IMR-90 (cell line): ENCODE data around the gene STKLD1. TPM values are rescaled to one million over a fixed set of nuclear protein-coding genes. Genes with fewer than 3 reads are reported as not detected.

Experiments used
- ATAC-seq: fragments of 200-7000 bp; cut with Tn5 transposase; 2 replicates; pipeline ENCODE4 v1.9.1; 2020; ENCODE audit warnings: low read depth, mild to moderate bottlenecking, moderate library complexity
- BruUV-seq: library from RNA; stranded (reverse); fragments of 400-500 nt; replicated peaks from 2 replicates; lab custom pipeline; 2021; lab: Mats Ljungman, UMichigan
- CTCF ChIA-PET: fragments of 300-600 bp; formaldehyde crosslinking; extraction: SDS; loops from one replicate; lab custom pipeline; 2021; ENCODE audit warnings: antibody characterized with exemption; lab: Yijun Ruan, JAX
- POLR2A ChIA-PET: fragments of 300-600 bp; sonication (Branson Sonifier 250); formaldehyde crosslinking; loops from one replicate; lab custom pipeline; 2022; ENCODE audit warnings: antibody characterized with exemption; ENCODE audit not compliant: unreplicated experiment; lab: Charles Lee
- DNase-seq: peaks from one replicate; pipeline ENCODE4 v3.0.0; 2013
- H2AFZ ChIP-seq: replicated peaks from 2 replicates; pipeline ENCODE3; 2013; ENCODE audit warnings: low read length, mild to moderate bottlenecking; ENCODE audit not compliant: poor library complexity
- H2AK5ac ChIP-seq: 2 replicates; pipeline ENCODE4 v1.6.1; 2013; ENCODE audit warnings: low read depth, low read length, inconsistent platforms
- H2AK9ac ChIP-seq: replicated peaks from 2 replicates; pipeline ENCODE3; 2013; ENCODE audit warnings: mild to moderate bottlenecking, low read depth, low read length, moderate library complexity; ENCODE audit not compliant: poor library complexity
- H2BK120ac ChIP-seq: 2 replicates; pipeline ENCODE4 v1.6.1; 2013; ENCODE audit warnings: low read depth, low read length, inconsistent platforms
- H2BK15ac ChIP-seq: 3 replicates; pipeline ENCODE4 v1.6.1; 2013; ENCODE audit warnings: low read depth, low read length, inconsistent platforms
- H2BK20ac ChIP-seq: 2 replicates; pipeline ENCODE4 v1.6.1; 2013; ENCODE audit warnings: low read depth, mild to moderate bottlenecking, inconsistent platforms, low read length, moderate library complexity
- H2BK5ac ChIP-seq: 2 replicates; pipeline ENCODE4 v1.6.1; 2013; ENCODE audit warnings: mild to moderate bottlenecking, low read depth, low read length, inconsistent platforms; ENCODE audit not compliant: poor library complexity, severe bottlenecking
- H3K14ac ChIP-seq: replicated peaks from 2 replicates; pipeline ENCODE4 v1.6.1; 2013; ENCODE audit warnings: low read depth, low read length, inconsistent platforms
- H3K18ac ChIP-seq: 2 replicates; pipeline ENCODE4 v1.6.1; 2013; ENCODE audit warnings: low read depth, low read length, control low read depth
- H3K23ac ChIP-seq: 2 replicates; pipeline ENCODE4 v1.6.1; 2013; ENCODE audit warnings: low read depth, low read length, inconsistent platforms
- H3K27ac ChIP-seq: 2 replicates; pipeline ENCODE4 v1.5.1; 2013; ENCODE audit warnings: mild to moderate bottlenecking, control low read depth, low read length; ENCODE audit not compliant: insufficient read depth
- H3K27me3 ChIP-seq: 2 replicates; pipeline ENCODE4 v1.6.1; 2013; ENCODE audit warnings: low read length; ENCODE audit not compliant: control insufficient read depth, insufficient read depth
- H3K36me3 ChIP-seq: 2 replicates; pipeline ENCODE4 v1.6.1; 2013; ENCODE audit warnings: low read length, mixed read lengths; ENCODE audit not compliant: control insufficient read depth, insufficient read depth
- H3K4ac ChIP-seq: 2 replicates; pipeline ENCODE4 v1.6.1; 2013; ENCODE audit warnings: low read depth, low read length, inconsistent platforms
- H3K4me1 ChIP-seq: 2 replicates; pipeline ENCODE4 v1.6.1; 2013; ENCODE audit warnings: low read length, mixed read lengths; ENCODE audit not compliant: control insufficient read depth, insufficient read depth
- H3K4me2 ChIP-seq: 2 replicates; pipeline ENCODE4 v1.6.1; 2013; ENCODE audit warnings: low read depth, mild to moderate bottlenecking, control low read depth, low read length, moderate library complexity
- H3K4me3 ChIP-seq: 2 replicates; pipeline ENCODE4 v1.5.1; 2013; ENCODE audit warnings: low read depth, mild to moderate bottlenecking, control low read depth, low read length, moderate library complexity; ENCODE audit not compliant: insufficient read depth
- H3K56ac ChIP-seq: 2 replicates; pipeline ENCODE4 v1.6.1; 2013; ENCODE audit warnings: low read length, inconsistent platforms; ENCODE audit not compliant: insufficient read depth; ENCODE audit errors: extremely low read depth
- H3K79me1 ChIP-seq, 2 experiments: 2 replicates each; pipeline ENCODE4 v1.6.1; 2013; ENCODE audit warnings: low read length in 2 of 2, inconsistent platforms in 1 of 2, low read depth in 1 of 2
- H3K9ac ChIP-seq: 2 replicates; pipeline ENCODE4 v1.6.1; 2013; ENCODE audit warnings: low read depth, low read length, control low read depth
- H3K9me1 ChIP-seq: 2 replicates; pipeline ENCODE4 v1.6.1; 2013; ENCODE audit warnings: low read length, inconsistent platforms; ENCODE audit not compliant: insufficient read depth
- H3K9me3 ChIP-seq: 2 replicates; pipeline ENCODE4 v1.6.1; 2013; ENCODE audit warnings: low read length; ENCODE audit not compliant: control insufficient read depth, insufficient read depth
- H4K20me1 ChIP-seq: 2 replicates; pipeline ENCODE4 v1.6.1; 2013; ENCODE audit warnings: low read length, inconsistent platforms; ENCODE audit not compliant: insufficient read depth
- H4K5ac ChIP-seq: 2 replicates; pipeline ENCODE4 v1.6.1; 2013; ENCODE audit warnings: mild to moderate bottlenecking, low read depth, low read length, control low read depth
- H4K8ac ChIP-seq, 2 experiments: 2 replicates each; pipeline ENCODE4 v1.6.1; 2013; ENCODE audit warnings: low read depth in 2 of 2, low read length in 2 of 2, control low read depth in 1 of 2, inconsistent platforms in 1 of 2
- H4K91ac ChIP-seq: 2 replicates; pipeline ENCODE4 v1.6.1; 2013; ENCODE audit warnings: low read depth, low read length, inconsistent platforms; ENCODE audit not compliant: insufficient read depth
- BHLHE40 ChIP-seq: fragments of 150-350 bp; IDR thresholded peaks from 2 replicates; pipeline ENCODE4 v1.6.1; 2016; ENCODE audit warnings: mild to moderate bottlenecking, low read depth, low read length
- CHD1 ChIP-seq: IDR thresholded peaks from 2 replicates; pipeline ENCODE4 v1.6.1; 2012; ENCODE audit warnings: low read depth, low read length, improper control_type of control experiment
- CTCF ChIP-seq: conservative IDR thresholded peaks from 2 replicates; pipeline ENCODE4 v1.5.1; 2012; ENCODE audit warnings: mild to moderate bottlenecking, low read depth, low read length, improper control_type of control experiment
- FOS ChIP-seq: fragments of 150-350 bp; IDR thresholded peaks from 2 replicates; pipeline ENCODE4 v1.6.1; 2016; ENCODE audit warnings: low read depth, low read length
- MAZ ChIP-seq: IDR thresholded peaks from 2 replicates; pipeline ENCODE4 v1.6.1; 2012; ENCODE audit warnings: low read depth, mild to moderate bottlenecking, low read length, improper control_type of control experiment, moderate library complexity, borderline replicate concordance
- MXI1 ChIP-seq: IDR thresholded peaks from 2 replicates; pipeline ENCODE4 v1.6.1; 2012; ENCODE audit warnings: low read depth, mild to moderate bottlenecking, low read length, moderate library complexity, borderline replicate concordance
- NFE2L2 ChIP-seq: fragments of 150-350 bp; IDR thresholded peaks from 2 replicates; pipeline ENCODE4 v1.6.1; 2016; ENCODE audit warnings: low read depth, mild to moderate bottlenecking, low read length
- RAD21 ChIP-seq: IDR thresholded peaks from 2 replicates; pipeline ENCODE4 v1.6.1; 2012; ENCODE audit warnings: low read length, improper control_type of control experiment
- SMC3 ChIP-seq: fragments of 150-350 bp; IDR thresholded peaks from 2 replicates; pipeline ENCODE4 v1.6.1; 2016; ENCODE audit warnings: low read depth, mild to moderate bottlenecking, antibody characterized with exemption, low read length, moderate library complexity
- WGBS, 2 experiments: methylation state at CpG; one replicate each; pipeline versions ENCODE4 v1.1.5 to v1.1.7; 2013; ENCODE audit warnings: missing lambda C conversion rate in 2 of 2; ENCODE audit not compliant: insufficient read length in 1 of 2; ENCODE audit errors: extremely low coverage in 2 of 2; 5-methylcytosine and 5-hydroxymethylcytosine counted together
- dilution Hi-C: fragments of 300-500 bp; cut with HindIII; formaldehyde crosslinking; loops from one replicate; pipeline ENCODE4 v1.14.3; 2018; ENCODE audit warnings: low sequenced_read_pairs; ENCODE audit not compliant: unreplicated experiment
- in situ Hi-C: fragments of 300-500 bp; cut with MboI; formaldehyde crosslinking; loops from 3 replicates; pipeline ENCODE4 v1.14.3; 2019; ENCODE audit warnings: low sequenced_read_pairs, inconsistent platforms, mixed read lengths
- intact Hi-C: fragments of 100-400 bp; cut with micrococcal nuclease; formaldehyde crosslinking; loops from 2 replicates; pipeline ENCODE4 v1.10.0; 2022
- polyA plus RNA-seq, 3 experiments: library from polyadenylated mRNA; depleted of rRNA; stranded (reverse); fragments of >200 nt; gene quantifications; 2 replicates each; pipeline ENCODE4 v1.2.3, GENCODE V29; 2012; ENCODE audit warnings: low replicate concordance in 1 of 3
- total RNA-seq: library from RNA; depleted of rRNA; stranded (reverse); fragments of >200 nt; gene quantifications from 2 replicates; pipeline ENCODE4 v1.2.3, GENCODE V29; 2012
- TF ChIP-seq, protein P1 (sequence below): fragments of 150-350 bp; IDR thresholded peaks from 2 replicates; pipeline ENCODE4 v1.6.1; 2017; ENCODE audit warnings: mild to moderate bottlenecking, antibody characterized with exemption, low read length, low read depth
- TF ChIP-seq, protein P2 (sequence below): fragments of 150-350 bp; IDR thresholded peaks from 2 replicates; pipeline ENCODE4 v1.6.1; 2016; ENCODE audit warnings: low read depth, mild to moderate bottlenecking, low read length, moderate library complexity, borderline replicate concordance

The STKLD1 gene
- total and polyA plus RNA-seq, 2 of the 4 experiments (the other 2 are of a cell fraction): 0.54 to 0.65 TPM

GRCh38 chr9:133377721-133378216, 1.6 kb downstream of the STKLD1 start:
- CTCF ChIA-PET: no interaction called here

More at GRCh38 chr9:133377721-133378216, 1.6 kb downstream of the STKLD1 start:
- POLR2A ChIA-PET: no interaction called here
- Histone ChIP-seq H3K4me3 (no peak overlapping the region), H3K36me3 (peaks cover 5% of the 10 kb centered on the region), H2AFZ (no peak overlapping the region), H3K27me3 (no peaks in the 10 kb centered on the region), H2BK20ac (no peak overlapping the region), H3K4me2 (no peak overlapping the region), H4K5ac (no peak overlapping the region), H3K4me1 (peaks cover under 1% of the 10 kb centered on the region), H4K8ac (no peak overlapping the region), H3K23ac (no peak overlapping the region), H3K4ac (no peak overlapping the region), H2AK9ac (no peak overlapping the region), H3K27ac (no peak overlapping the region), H4K20me1 (peaks cover 25% of the 10 kb centered on the region), H3K14ac (no peak overlapping the region), H3K18ac (no peak overlapping the region), H3K9me3 (no peaks in the 10 kb centered on the region), H2BK120ac (no peak overlapping the region), H2AK5ac (no peak overlapping the region), H3K56ac (no peak overlapping the region), H2BK15ac (no peak overlapping the region), H4K91ac (no peak overlapping the region), H3K9ac (no peak overlapping the region), H3K79me1 (peaks cover 0 to 9% of the 10 kb centered on the region in 2 experiments; a peak in 2 of 4 replicates), H2BK5ac (no peak overlapping the region), H3K9me1 (no peaks in the 10 kb centered on the region; the same call in 1 of the 2 replicates)
- 67% methylated on average over 3 of the region's 6 CpGs; no CpG with 5 or more reads in 1 of the 2 experiments for WGBS, 2 experiments
- no TSS peak for BruUV-seq
- peak; percentile 17 for DNase-seq
- intact Hi-C loops: no loop called here
- TF ChIP-seq MXI1 (no peak), RAD21 (no peak), BHLHE40 (no peak), CHD1 (no peak), SMC3 (no peak), FOS (no peak), CTCF (no peak), NFE2L2 (no peak), MAZ (no peak)
- TF ChIP-seq, protein P1, sequence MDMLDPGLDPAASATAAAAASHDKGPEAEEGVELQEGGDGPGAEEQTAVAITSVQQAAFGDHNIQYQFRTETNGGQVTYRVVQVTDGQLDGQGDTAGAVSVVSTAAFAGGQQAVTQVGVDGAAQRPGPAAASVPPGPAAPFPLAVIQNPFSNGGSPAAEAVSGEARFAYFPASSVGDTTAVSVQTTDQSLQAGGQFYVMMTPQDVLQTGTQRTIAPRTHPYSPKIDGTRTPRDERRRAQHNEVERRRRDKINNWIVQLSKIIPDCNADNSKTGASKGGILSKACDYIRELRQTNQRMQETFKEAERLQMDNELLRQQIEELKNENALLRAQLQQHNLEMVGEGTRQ: no peak
- TF ChIP-seq, protein P2, sequence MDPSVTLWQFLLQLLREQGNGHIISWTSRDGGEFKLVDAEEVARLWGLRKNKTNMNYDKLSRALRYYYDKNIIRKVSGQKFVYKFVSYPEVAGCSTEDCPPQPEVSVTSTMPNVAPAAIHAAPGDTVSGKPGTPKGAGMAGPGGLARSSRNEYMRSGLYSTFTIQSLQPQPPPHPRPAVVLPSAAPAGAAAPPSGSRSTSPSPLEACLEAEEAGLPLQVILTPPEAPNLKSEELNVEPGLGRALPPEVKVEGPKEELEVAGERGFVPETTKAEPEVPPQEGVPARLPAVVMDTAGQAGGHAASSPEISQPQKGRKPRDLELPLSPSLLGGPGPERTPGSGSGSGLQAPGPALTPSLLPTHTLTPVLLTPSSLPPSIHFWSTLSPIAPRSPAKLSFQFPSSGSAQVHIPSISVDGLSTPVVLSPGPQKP: no peak
- dilution Hi-C loops: no loop called here
- ATAC-seq: no peak
- in situ Hi-C loops: no loop called here
